Ectodermal cell (in vitro differentiated cells): ENCODE measurements around the gene KIAA1755.

ENCODE experiments used
- H3K27ac ChIP-seq: 2 replicates; pipeline ENCODE4 v1.7.0; 2013; ENCODE audit warnings: mild to moderate bottlenecking, low read depth, low read length; ENCODE audit not compliant: insufficient read depth, poor library complexity, severe bottlenecking
- H3K27me3 ChIP-seq: 2 replicates; pipeline ENCODE4 v1.7.0; 2013; ENCODE audit warnings: mild to moderate bottlenecking, low read length; ENCODE audit not compliant: insufficient read depth, control insufficient read depth, poor library complexity, severe bottlenecking
- H3K36me3 ChIP-seq: one replicate; pipeline ENCODE4 v1.7.0; 2013; ENCODE audit warnings: low read length; ENCODE audit not compliant: control insufficient read depth, insufficient read depth
- H3K4me1 ChIP-seq: one replicate; pipeline ENCODE4 v1.7.0; 2013; ENCODE audit warnings: low read length; ENCODE audit not compliant: control insufficient read depth, insufficient read depth
- H3K4me3 ChIP-seq: 2 replicates; pipeline ENCODE4 v1.7.0; 2013; ENCODE audit warnings: low read depth, low read length, control low read depth; ENCODE audit not compliant: insufficient read depth
- H3K9me3 ChIP-seq: 2 replicates; pipeline ENCODE4 v1.7.0; 2013; ENCODE audit warnings: mild to moderate bottlenecking, low read length, moderate library complexity; ENCODE audit not compliant: control insufficient read depth
- WGBS, 2 experiments: methylation state at CpG; one replicate each; pipeline ENCODE4 v1.1.7; 2013; ENCODE audit warnings: missing lambda C conversion rate in 2 of 2; 5-methylcytosine and 5-hydroxymethylcytosine counted together

KIAA1755 gene

DNA sequence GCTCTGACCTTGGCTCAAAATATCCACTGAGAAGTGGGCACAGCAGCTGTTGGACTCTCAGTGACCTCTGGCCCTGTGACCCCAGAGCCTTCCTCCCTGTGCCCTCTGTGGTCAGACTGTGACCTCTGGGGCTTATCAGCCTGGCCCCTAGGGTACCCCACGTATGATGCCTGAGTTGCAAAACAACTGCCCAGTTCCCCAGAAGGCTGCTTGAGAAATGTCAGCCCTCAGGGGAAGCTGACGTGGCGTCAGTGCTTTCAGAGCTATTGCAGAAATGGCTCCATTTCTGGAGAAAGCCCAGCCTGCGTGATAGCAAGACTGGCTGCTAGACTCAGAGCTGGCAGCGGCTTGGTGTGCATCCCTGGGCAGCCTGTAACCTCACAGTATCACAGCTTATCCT, 63.9 kb downstream of the KIAA1755 start:
- no peaks in the 10 kb centered on the region for H3K4me1 ChIP-seq
- no peak overlapping the region for H3K27ac ChIP-seq
- WGBS, 2 experiments, result 85 to 89% methylated on average over 5 of the region's 5 CpGs

DNA sequence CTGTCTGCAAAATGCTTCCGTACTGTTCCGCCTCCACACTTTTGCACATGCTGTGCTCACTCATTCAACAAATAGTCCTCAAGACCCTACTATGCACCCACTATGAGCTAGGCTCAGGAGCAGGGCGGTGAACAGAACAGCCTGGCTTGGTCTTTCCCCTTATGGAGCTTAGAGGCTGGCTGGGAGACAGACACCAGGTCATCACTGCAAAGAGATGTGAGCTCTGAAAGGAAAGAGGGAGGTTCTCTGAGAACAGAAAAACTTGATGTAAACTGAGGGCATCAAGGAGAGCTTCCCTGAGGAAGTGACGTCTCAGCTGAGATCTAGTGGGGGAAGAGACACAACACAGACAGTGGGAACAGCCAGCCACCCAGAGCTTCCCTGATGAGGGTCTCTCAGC, 64.5 kb downstream of the KIAA1755 start:
- Histone ChIP-seq H3K4me1 (no peaks in the 10 kb centered on the region), H3K27ac (no peak overlapping the region), H3K9me3 (no peaks in the 10 kb centered on the region), H3K4me3 (no peak overlapping the region), H3K36me3 (no peaks in the 10 kb centered on the region), H3K27me3 (no peaks in the 10 kb centered on the region)
- 92% methylated on average over 4 of the region's 4 CpGs for WGBS, 2 experiments

More for the DNA sequence above, 63.9 kb downstream of the KIAA1755 start:
- H3K4me3 ChIP-seq, result no peak overlapping the region
- no peaks in the 10 kb centered on the region for H3K36me3 ChIP-seq
- H3K9me3 ChIP-seq, result no peaks in the 10 kb centered on the region
- H3K27me3 ChIP-seq, result no peaks in the 10 kb centered on the region

DNA sequence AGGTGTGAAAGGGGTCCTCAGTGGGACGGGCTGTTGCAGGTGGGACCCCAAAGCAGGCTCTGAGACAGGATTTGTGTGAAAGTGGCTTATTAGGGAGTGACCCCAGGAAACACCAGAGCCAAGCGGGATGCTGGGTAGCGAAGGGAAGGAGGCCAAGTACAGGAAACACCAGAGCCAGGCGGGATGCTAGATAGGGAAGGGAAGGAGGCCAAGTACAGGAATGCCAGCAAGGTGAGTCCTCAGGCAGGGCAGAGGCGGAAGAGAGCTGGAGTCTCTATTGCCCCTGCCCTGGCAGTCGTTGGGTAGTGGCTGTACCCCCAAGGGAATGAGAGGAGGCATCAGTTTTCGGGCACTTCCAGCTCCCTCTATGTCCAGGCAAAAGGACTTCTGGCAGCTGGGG, 65.0 kb downstream of the KIAA1755 start:
- WGBS, 2 experiments, result 91% methylated on average over 7 of the region's 7 CpGs

DNA sequence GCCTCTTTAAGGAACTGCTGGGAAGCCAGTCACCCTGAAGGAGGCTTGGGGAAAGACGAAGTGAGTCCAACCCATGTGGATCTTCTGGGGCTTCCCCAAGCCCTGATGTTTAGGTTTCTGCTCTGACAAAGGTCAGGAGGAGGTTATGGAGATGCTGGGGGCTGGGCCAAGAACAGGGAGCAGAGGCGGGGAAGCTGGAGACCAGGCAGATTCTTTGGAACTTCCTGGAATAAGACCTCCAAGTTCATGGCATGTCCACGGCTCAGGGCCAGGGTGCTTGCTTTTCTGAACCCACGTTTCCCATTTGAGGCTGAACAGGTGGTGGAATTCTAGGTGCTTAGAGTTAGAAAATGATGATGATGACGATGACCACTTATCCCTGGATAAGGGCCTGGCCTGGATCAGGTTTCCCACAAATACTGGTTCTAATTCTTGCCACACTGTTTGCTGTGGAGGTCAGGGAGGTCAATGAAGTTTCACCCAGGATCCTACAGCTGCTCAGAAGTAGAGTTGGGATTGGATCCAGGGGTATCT, 65.5 kb downstream of the KIAA1755 start:
- WGBS, 2 experiments, result 91 to 94% methylated on average over 5 of the region's 5 CpGs

More for the DNA sequence above, 65.0 kb downstream of the KIAA1755 start:
- Histone ChIP-seq H3K27me3 (no peaks in the 10 kb centered on the region), H3K4me1 (no peaks in the 10 kb centered on the region), H3K9me3 (no peaks in the 10 kb centered on the region), H3K27ac (no peak overlapping the region), H3K36me3 (no peaks in the 10 kb centered on the region), H3K4me3 (no peak overlapping the region)

DNA sequence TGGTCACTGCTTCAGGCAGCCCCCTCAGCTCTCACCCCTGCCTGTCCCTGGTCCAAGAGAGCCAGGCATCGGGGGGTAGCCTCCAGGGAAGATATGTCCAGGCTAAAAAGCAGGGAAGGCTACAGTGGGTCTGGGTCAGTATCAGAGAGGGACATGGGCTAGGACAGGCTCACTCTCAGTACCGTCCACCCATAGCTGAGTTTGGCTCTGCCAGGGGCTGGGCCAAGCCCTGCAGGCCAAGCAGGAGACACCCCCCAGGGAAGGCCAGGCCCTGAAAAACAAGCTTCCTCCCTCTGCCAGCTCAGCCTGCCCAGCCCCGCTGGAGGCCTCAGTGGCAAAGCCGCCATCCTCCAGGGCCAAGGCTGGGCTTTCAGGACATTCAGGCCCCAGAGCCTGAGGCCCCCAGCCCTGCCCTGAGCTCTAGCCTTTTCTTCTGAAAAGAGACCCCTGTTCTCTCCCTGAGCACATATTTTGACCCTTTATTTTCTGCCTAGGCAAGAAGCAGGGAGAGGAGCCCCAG, 66.9 kb downstream of the KIAA1755 start:
- Histone ChIP-seq H3K9me3 (no peaks in the 10 kb centered on the region), H3K4me1 (no peaks in the 10 kb centered on the region), H3K36me3 (no peaks in the 10 kb centered on the region), H3K27me3 (no peaks in the 10 kb centered on the region), H3K4me3 (no peak overlapping the region), H3K27ac (no peak overlapping the region)
- 94% methylated on average over 4 of the region's 4 CpGs for WGBS, 2 experiments

More for the DNA sequence above, 65.5 kb downstream of the KIAA1755 start:
- H3K4me1 ChIP-seq, result no peaks in the 10 kb centered on the region
- H3K9me3 ChIP-seq, result no peaks in the 10 kb centered on the region
- H3K27me3 ChIP-seq, result no peaks in the 10 kb centered on the region
- H3K36me3 ChIP-seq, result no peaks in the 10 kb centered on the region
- H3K4me3 ChIP-seq, result no peak overlapping the region
- H3K27ac ChIP-seq, result no peak overlapping the region

DNA sequence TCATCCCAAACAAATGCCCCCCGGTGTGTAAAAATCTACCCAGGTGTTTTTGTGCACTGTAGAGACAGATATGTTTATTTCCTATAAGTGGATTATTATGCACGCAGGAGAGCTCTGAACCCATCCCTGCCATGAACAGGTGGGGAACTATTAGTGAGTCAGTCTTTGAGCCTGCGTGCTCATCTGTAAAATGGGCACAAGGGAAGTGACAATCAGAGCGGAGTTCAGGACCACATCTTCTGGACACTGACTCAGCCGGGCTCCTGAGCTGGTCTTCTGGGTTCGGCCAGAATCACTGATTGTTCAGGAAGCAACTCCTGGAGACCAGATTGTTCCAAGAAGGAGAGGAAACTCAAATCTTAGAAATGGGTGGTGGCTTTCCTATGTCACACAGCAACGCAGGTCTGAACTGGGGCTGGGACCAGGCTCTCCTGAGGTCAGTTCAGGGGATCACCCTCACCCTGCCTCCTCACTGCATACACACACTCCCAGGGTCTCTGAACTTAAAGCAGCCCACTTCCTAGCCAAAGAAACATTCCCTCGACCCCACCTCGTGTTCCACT, 68.1 kb downstream of the KIAA1755 start:
- H3K4me3 ChIP-seq, result no peak overlapping the region
- no peak overlapping the region for H3K27ac ChIP-seq
- H3K9me3 ChIP-seq, result no peaks in the 10 kb centered on the region
- H3K36me3 ChIP-seq, result no peaks in the 10 kb centered on the region
- H3K4me1 ChIP-seq, result no peaks in the 10 kb centered on the region
- 92 to 94% methylated on average over 9 of the region's 9 CpGs for WGBS, 2 experiments
- H3K27me3 ChIP-seq, result no peaks in the 10 kb centered on the region

DNA sequence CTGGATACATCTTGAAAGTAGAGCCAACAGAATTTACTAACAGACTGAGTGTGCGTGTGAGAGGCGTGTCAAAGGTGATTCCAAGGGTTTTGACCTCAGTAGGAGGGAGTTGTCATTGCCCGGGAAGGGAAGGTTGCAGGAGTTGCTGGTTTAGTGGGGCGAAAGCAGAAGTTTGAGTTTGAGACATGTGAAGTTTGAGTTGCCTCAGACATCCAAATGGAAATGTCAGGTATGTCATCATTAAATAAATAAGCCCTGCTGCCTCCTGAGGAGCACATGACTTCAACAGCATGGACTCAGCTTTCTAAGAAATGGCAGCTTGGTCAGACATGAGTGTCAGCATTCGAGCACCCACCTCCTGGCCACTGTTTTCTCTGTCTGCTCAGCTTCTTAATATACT, 68.9 kb downstream of the KIAA1755 start:
- H3K27ac ChIP-seq, result no peak overlapping the region
- H3K9me3 ChIP-seq, result no peaks in the 10 kb centered on the region
- no peaks in the 10 kb centered on the region for H3K36me3 ChIP-seq
- no peaks in the 10 kb centered on the region for H3K27me3 ChIP-seq
- H3K4me1 ChIP-seq, result no peaks in the 10 kb centered on the region
- WGBS, 2 experiments, result 88 to 90% methylated on average over 5 of the region's 5 CpGs
- H3K4me3 ChIP-seq, result no peak overlapping the region

DNA sequence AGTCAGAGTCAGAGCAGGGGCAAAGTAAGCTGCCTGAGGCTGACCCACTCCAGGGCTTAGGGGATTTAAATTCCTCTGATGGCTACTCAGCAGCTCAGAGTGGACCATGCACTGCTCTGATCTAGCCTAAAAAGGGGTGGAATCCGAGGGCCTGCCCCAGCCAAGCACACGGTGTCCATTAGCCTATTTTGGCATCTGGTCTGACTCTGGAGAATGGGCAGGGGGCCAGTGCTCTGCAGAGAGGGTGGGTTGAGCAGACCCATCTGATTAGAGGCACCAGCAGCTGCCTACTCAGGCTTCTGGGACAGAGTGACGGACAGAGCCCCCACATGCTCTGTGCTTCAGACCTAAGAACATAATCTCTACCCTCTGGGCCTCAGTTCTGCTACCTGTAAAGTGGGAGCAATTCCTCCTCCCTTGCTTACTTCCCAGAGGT, 69.6 kb downstream of the KIAA1755 start:
- Histone ChIP-seq H3K4me3 (no peak overlapping the region), H3K27me3 (no peaks in the 10 kb centered on the region), H3K4me1 (no peaks in the 10 kb centered on the region), H3K9me3 (no peaks in the 10 kb centered on the region), H3K27ac (no peak overlapping the region), H3K36me3 (no peaks in the 10 kb centered on the region)
- 85 to 87% methylated on average over 3 of the region's 3 CpGs for WGBS, 2 experiments

DNA sequence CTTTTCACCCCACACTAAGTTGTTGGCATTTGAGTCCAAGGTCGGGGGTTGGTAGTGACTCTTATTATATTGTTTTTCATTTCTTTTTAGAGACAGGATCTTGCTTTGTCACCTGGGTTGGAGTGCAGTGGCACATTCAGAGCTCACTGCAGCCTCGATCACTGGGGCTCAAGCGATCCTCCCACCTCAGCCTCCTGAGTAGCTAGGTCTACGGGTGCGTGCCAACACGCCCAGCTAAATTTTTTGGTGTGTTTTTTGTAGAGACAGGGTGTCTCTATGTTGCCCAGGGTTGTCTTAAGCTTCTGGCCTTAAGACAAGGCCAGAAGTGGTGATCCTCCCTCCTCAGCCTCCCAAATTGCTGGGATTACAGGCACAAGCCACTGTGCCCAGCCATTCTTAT, 70.4 kb downstream of the KIAA1755 start:
- Histone ChIP-seq H3K4me3 (no peak overlapping the region), H3K4me1 (no peaks in the 10 kb centered on the region), H3K36me3 (no peaks in the 10 kb centered on the region), H3K27me3 (no peaks in the 10 kb centered on the region), H3K27ac (no peak overlapping the region), H3K9me3 (no peaks in the 10 kb centered on the region)
- WGBS, 2 experiments, result 85 to 96% methylated on average over 6 of the region's 6 CpGs

DNA sequence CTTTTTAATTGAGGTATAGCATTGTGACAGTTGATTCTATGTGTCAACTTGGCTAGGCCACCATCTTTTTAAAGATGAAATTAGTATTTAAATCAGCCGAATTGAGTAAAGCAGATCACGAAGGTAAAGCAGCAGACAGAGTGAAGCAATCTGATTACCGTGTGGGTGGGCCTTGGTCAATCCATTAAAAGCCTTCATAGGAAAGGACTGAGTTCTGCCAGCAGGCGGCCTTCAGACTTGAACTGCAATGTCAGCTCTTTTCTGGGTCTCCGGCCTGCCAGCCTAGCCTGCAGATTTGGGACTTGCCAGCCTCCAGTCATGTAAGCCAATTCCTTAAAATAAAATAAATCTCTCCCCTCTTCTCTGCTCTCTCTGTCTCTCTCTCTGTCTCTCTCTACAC, 73.0 kb downstream of the KIAA1755 start:
- H3K27ac ChIP-seq, result no peak overlapping the region
- no peaks in the 10 kb centered on the region for H3K36me3 ChIP-seq
- H3K4me1 ChIP-seq, result no peaks in the 10 kb centered on the region
- no peaks in the 10 kb centered on the region for H3K9me3 ChIP-seq
- H3K27me3 ChIP-seq, result no peaks in the 10 kb centered on the region
- WGBS, 2 experiments, result 51 to 56% methylated on average over 5 of the region's 5 CpGs
- H3K4me3 ChIP-seq, result no peak overlapping the region
